ENCODE results near the gene MRPS10.

- no peak for TF ChIP-seq CTCF (IDR thresholded peaks at IDR 0.05)
- no peak for TF ChIP-seq EZH2 (IDR thresholded peaks at IDR 0.05; ENCODE audit: borderline replicate concordance, insufficient read depth, low read depth, low read length, poor library complexity, severe bottlenecking)
Observed at GRCh38 chr6:42163981-42164380, 53.7 kb downstream of the MRPS10 start.
